IMR-90 (cell line): ENCODE data around the gene RAD18.

ENCODE experiments used
- CTCF ChIP-seq: conservative IDR thresholded peaks from 2 replicates; pipeline ENCODE4 v1.5.1; 2012; ENCODE audit warnings: mild to moderate bottlenecking, low read depth, low read length, improper control_type of control experiment
- ELK1 ChIP-seq: fragments of 150-350 bp; IDR thresholded peaks from 2 replicates; pipeline ENCODE4 v1.6.1; 2016; ENCODE audit warnings: low read depth, mild to moderate bottlenecking, low read length, moderate library complexity, borderline replicate concordance
- MAFK ChIP-seq: IDR thresholded peaks from 2 replicates; pipeline ENCODE4 v1.6.1; 2012; ENCODE audit warnings: low read depth, low read length, improper control_type of control experiment
- POLR2A ChIP-seq: IDR thresholded peaks from 2 replicates; pipeline ENCODE4 v1.6.1; 2012; ENCODE audit warnings: mild to moderate bottlenecking, low read depth, low read length
- SMC3 ChIP-seq: fragments of 150-350 bp; IDR thresholded peaks from 2 replicates; pipeline ENCODE4 v1.6.1; 2016; ENCODE audit warnings: low read depth, mild to moderate bottlenecking, antibody characterized with exemption, low read length, moderate library complexity
- USF2 ChIP-seq: fragments of 150-350 bp; IDR thresholded peaks from 2 replicates; pipeline ENCODE4 v1.6.1; 2017; ENCODE audit warnings: mild to moderate bottlenecking, antibody characterized with exemption, low read length, low read depth

- TF ChIP-seq USF2: no peak
- TF ChIP-seq CTCF: no peak
- no peak for TF ChIP-seq POLR2A
- TF ChIP-seq SMC3: no peak
- TF ChIP-seq MAFK: no peak
- no peak for TF ChIP-seq ELK1
These were observed 49.2 kb upstream of the RAD18 start for GRCh38 chr3:9012521-9012920.
